Mesodermal cell (in vitro differentiated cells): ENCODE results near the gene FAM24A.

Experiments used
- H3K27ac ChIP-seq: 2 replicates; pipeline ENCODE4 v1.7.0; 2013; ENCODE audit warnings: mild to moderate bottlenecking, low read depth, low read length, moderate library complexity; ENCODE audit not compliant: severe bottlenecking
- H3K36me3 ChIP-seq: 2 replicates; pipeline ENCODE4 v1.7.1; 2013; ENCODE audit warnings: mild to moderate bottlenecking, low read length, moderate library complexity; ENCODE audit not compliant: control insufficient read depth, insufficient read depth
- H3K4me1 ChIP-seq: one replicate; pipeline ENCODE4 v1.7.1; 2013; ENCODE audit warnings: mild to moderate bottlenecking, low read length; ENCODE audit not compliant: insufficient read depth, control insufficient read depth, poor library complexity, severe bottlenecking
- H3K4me3 ChIP-seq: 2 replicates; pipeline ENCODE4 v1.7.0; 2013; ENCODE audit warnings: low read length, control low read depth, mild to moderate bottlenecking; ENCODE audit not compliant: insufficient read depth, poor library complexity, severe bottlenecking; ENCODE audit errors: extremely low read depth
- H3K9me3 ChIP-seq: 2 replicates; pipeline ENCODE4 v1.7.1; 2013; ENCODE audit warnings: mild to moderate bottlenecking, low read length, moderate library complexity; ENCODE audit not compliant: control insufficient read depth
- WGBS, 2 experiments: methylation state at CpG; one replicate each; pipeline ENCODE4 v1.1.5; 2013; ENCODE audit warnings: missing lambda C conversion rate in 2 of 2; ENCODE audit not compliant: insufficient coverage in 2 of 2; 5-methylcytosine and 5-hydroxymethylcytosine counted together

FAM24A gene

DNA sequence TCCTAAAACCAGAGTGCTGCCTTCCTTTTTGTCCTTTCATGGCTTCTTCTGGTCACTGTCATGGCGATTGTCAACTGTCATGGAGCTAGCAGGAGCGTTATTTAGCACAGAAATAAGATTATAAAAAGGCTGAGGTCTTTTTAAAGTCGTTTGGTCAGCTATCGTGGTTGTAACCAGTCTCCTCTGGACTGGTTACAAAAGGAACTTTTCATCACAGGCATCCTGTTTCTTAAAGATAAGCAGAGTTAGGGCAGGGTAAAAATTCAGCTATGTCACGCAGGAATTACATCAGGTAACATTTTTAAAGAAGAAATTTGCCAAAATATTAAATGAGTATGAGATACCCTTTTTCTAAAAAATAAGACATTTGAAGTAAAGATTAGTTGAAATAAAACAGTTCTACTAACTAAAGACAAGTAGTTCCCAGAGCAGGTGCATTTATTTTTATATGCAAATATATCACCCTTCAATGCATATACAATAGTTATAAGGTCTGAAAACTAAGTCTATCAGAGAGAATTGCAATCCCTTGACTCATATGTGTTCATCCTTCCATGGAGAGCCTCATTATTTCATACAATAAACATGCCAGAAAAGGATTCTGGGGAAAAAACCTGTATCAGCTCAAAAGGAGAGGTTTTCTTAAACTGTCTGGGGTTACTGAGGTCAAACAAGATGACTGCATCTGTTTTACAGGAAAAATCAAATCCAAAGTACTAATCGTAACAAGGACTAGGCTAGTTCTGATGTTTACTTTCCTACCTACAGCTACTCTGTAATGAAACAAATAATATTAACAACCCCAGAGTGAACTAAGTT lies 20.9 kb downstream of the FAM24A start:
- H3K36me3 ChIP-seq = peaks cover 9% of the 10 kb centered on the region
- no peak overlapping the region for H3K27ac ChIP-seq
- no peak overlapping the region for H3K4me3 ChIP-seq
- no peaks in the 10 kb centered on the region for H3K4me1 ChIP-seq
- H3K9me3 ChIP-seq = no peaks in the 10 kb centered on the region
- WGBS, 2 experiments = 83 to 95% methylated on average over 3 of the region's 6 CpGs

DNA sequence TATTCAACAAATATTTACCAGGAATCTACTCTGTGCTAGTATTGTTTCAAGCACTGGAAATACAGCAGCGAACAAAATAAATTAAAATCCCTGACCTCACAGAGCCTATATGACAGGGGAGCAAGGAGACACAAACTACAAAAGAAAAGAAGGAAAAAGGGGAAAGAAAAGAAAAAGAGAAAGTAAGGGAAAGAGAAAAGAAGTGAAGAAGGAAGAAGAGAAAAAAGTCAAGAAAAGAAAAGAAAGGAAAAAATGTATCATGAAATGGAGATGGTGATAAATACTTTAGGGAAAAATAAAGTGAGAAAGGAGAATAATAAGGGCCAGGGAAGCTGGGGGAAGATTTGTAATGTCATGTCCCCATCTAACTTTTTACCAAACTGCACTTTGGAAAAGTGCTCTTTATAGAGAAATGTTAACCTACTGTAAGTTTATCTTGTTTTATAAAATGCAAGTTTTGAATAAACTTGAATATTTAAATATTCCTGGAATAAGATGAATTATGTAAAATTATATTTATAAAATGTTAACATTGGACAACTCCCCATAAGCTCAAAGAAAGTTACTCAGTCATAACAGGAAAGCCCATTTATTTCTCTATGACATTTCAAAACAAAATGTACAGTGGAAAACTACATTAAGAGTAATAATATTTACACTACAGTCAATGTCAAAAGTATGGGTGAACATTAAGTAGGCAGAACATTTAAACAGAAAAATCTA lies 28.9 kb downstream of the FAM24A start:
- no peak overlapping the region for H3K27ac ChIP-seq

DNA sequence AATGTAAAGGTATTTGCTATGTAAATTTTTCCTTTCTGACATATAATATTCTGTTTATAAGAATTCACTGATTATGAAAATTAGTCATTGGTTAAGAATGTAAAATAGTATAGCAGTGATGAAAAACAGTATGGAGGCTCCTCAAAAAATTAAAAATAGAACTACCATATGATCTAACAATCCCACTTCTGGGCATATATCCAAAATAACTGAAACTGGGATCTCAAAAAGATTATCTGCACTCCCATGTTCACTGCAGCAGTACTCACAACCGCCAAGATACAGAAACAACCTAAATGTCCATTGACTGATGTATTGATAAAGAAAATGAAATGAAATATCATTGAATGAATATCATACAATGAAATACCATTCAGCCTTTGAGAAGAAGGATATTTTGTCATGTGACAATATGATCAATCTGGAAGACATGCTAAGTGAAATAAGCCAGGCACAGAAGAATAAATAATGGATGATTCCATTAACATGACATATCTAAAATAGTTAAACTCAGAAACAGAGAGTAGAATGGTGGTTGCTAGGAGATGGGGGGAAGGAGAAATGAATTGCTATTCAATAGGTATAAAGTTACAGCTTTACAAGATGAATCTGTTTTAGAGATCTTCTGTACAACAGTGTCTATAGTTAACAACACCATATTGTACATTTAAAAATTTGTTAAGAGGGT lies 29.6 kb downstream of the FAM24A start:
- WGBS, 2 experiments = no CpG with 5 or more reads among the region's 1 CpG
- peaks cover 40% of the 10 kb centered on the region for H3K36me3 ChIP-seq

More for the DNA sequence above, 28.9 kb downstream of the FAM24A start:
- peaks cover 39% of the 10 kb centered on the region for H3K36me3 ChIP-seq
- H3K4me3 ChIP-seq = no peak overlapping the region
- H3K9me3 ChIP-seq = no peaks in the 10 kb centered on the region
- no peaks in the 10 kb centered on the region for H3K4me1 ChIP-seq
- WGBS, 2 experiments = no CpG with 5 or more reads among the region's 1 CpG

DNA sequence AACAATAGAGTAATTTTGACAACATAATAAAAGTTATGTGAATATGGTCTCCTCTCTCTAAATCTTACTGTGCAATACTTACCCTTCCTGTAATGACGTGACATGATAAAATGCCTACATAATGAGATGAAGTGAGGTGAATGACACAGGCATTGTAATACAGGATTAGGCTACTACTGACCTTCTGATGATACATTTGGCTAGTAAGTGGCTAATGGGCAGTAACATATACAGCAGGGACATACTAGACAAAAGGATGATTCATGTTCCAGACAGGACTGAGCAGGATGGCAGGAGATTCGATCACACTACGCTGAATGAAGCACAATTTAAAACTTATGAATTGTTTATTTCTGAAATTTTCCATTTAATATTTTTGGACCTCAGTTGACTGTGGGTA lies 38.9 kb downstream of the FAM24A start:
- H3K27ac ChIP-seq = no peak overlapping the region
- H3K4me1 ChIP-seq = no peaks in the 10 kb centered on the region
- H3K4me3 ChIP-seq = no peak overlapping the region
- H3K9me3 ChIP-seq = no peaks in the 10 kb centered on the region
- H3K36me3 ChIP-seq = peaks cover 36% of the 10 kb centered on the region
- WGBS, 2 experiments = 100% methylated on average over 1 of the region's 3 CpGs

More for the DNA sequence above, 29.6 kb downstream of the FAM24A start:
- no peaks in the 10 kb centered on the region for H3K9me3 ChIP-seq
- H3K27ac ChIP-seq = no peak overlapping the region
- no peaks in the 10 kb centered on the region for H3K4me1 ChIP-seq
- H3K4me3 ChIP-seq = no peak overlapping the region

DNA sequence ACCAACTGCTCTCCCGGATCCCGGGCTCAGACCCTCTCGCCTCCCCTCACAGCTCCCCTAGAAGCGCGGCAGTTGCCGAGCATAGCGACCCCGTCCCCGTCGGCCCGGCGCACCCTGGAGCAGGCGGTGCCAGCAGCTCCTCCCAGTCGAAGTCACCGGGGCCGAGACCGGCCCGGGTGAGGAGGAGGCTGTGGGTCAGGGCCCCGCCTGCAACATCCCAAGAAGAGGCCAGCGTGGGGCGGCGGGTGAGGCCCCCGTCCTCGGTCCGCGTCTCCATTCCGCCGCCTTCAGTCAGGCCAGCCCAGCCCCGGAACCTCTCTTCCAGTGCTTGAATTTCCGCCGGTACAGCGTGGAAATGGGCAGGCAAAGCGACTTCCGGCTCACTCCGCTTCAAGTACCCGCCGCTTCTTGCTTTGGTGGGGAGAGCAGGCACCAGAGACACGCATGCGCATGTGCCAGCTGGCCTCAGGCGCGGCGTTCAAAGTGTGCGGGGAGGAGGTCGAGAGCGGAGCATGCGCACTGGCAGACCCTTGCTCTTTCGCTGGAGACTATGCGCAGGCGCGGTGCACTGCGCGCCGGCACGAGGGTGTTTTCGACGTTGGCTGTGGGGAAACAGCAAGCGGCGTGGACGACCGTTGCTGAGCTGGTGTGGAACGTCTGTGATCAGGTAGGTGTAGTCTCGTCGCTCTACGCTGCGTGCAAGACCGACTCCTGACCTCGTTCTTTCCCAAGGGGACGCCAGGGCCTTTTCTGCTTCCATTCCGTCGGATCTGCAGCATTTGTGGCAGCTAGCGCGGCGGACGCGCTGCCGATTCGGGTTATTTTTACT lies 43.7 kb downstream of the FAM24A start, which contains the start of gene C10orf88:
TSS of gene C10orf88 (minus strand) at position 326 of the 829 bp plus-strand sequence. CDS start at position 277, 49 bp downstream.
- Histone ChIP-seq H3K4me3 (peak within 1 kb of the TSS; percentile 67), H3K9me3 (peaks cover 7% of the 10 kb centered on the region), H3K36me3 (peaks cover 13% of the 10 kb centered on the region), H3K27ac (peak within 1 kb of the TSS; percentile 59), H3K4me1 (no peaks in the 10 kb centered on the region)
- WGBS, 2 experiments = 6 to 7% methylated on average over 63 to 72 of the region's 77 CpGs

DNA sequence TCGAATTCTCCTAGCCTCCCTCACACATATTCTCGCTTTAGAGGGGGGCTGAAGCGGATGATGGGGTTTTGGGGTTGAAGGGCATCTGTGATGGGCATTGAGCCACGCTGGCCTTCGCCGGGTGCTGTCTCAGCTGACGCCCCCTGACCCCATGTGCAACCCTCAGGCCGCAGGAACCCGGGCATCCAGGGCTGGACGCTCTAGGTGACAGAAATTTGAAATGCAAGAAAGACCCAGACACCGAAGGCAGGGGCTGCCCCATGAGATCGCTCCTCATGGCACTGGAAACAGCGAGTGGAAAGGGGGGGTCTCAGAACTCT lies 44.3 kb downstream of the FAM24A start:
- Histone ChIP-seq H3K9me3 (peaks cover 7% of the 10 kb centered on the region), H3K27ac (no peak overlapping the region), H3K4me3 (peak overlapping the region; percentile 67), H3K36me3 (peaks cover 11% of the 10 kb centered on the region), H3K4me1 (no peaks in the 10 kb centered on the region)
- 94 to 99% methylated on average over 10 of the region's 13 CpGs for WGBS, 2 experiments

DNA sequence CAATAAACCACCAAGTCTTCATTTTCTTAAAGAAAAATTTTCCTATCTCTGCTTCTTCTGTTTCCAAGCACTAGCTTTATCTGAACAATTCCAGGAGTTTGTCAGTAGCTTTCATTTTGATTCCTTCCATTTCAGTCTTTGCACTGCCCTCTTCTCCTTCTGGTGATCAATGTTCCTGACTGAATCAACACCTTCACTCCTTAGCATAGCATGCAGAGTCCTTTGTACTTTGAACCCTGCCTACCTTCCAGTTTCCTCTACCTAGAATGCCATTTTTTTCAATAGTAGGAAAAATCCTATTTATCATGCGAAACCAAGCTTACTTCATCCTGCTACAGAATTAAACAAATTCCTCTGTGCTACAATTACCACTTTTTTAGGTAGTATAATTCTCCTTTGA lies 45.5 kb downstream of the FAM24A start:
- Histone ChIP-seq H3K27ac (no peak overlapping the region), H3K36me3 (peaks cover 11% of the 10 kb centered on the region), H3K9me3 (peaks cover 7% of the 10 kb centered on the region), H3K4me1 (no peaks in the 10 kb centered on the region), H3K4me3 (no peak overlapping the region)
- 100% methylated on average over 1 of the region's 1 CpG; no CpG with 5 or more reads in 1 of the 2 experiments for WGBS, 2 experiments

DNA sequence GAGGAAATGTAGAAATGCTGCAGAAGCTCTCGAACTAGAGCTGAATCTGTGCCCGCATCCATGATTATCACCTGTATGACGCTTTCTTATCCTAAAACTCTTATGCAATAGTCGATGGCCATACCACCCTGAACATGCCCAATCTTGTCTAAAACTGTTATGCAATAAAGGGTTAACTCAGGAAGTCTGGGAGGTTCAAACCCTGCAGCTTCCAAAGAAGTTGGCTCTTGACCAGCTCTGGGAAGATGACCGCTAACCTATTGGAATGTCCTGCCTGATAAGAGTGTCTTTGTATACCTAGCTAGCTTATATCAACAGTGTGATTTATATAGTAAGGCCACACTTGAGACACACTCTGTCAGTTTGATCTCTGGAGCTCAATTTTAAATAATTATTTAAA lies 47.1 kb downstream of the FAM24A start:
- 90 to 100% methylated on average over 1 to 3 of the region's 5 CpGs for WGBS, 2 experiments
- no peak overlapping the region for H3K27ac ChIP-seq
- H3K36me3 ChIP-seq = peaks cover 4% of the 10 kb centered on the region
- no peak overlapping the region for H3K4me3 ChIP-seq
- H3K9me3 ChIP-seq = peaks cover 7% of the 10 kb centered on the region
- no peaks in the 10 kb centered on the region for H3K4me1 ChIP-seq

DNA sequence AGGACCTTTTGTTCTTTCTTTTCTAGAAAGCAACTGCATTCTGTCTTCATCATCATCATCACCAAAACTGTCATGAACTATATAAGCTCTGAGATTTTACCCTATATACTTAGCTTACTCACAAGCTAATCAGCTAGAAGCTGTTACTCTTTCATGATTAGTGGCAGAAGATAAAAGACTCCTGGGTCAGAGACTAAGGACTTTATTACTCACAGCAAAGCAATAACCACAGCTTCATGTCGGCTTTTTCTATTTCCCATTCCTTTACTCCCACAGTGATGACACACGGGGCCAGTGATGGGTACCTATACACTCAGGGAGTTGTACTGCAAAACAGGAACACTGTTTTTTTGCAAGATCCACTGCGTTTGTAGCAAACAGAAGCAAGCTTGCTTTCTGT lies 52.0 kb downstream of the FAM24A start:
- Histone ChIP-seq H3K27ac (no peak overlapping the region), H3K9me3 (no peaks in the 10 kb centered on the region), H3K4me1 (no peaks in the 10 kb centered on the region), H3K4me3 (no peak overlapping the region), H3K36me3 (no peaks in the 10 kb centered on the region)
- WGBS, 2 experiments = 63 to 68% methylated on average over 2 to 3 of the region's 3 CpGs
